SK-N-SH treated with all-trans-retinoic acid at 6 μM for 48 hours (cell line): ENCODE data around the gene FAM124A.

Source experiments
- ATAC-seq: fragments of 200-7000 bp; cut with Tn5 transposase; 3 replicates; pipeline ENCODE4 v1.9.1; 2020; ENCODE audit warnings: mild to moderate bottlenecking, moderate library complexity
- ARNTL ChIP-seq: fragments of 450-650 bp; formaldehyde crosslinking; IDR thresholded peaks from 2 replicates; pipeline ENCODE4 v1.5.0; 2020; ENCODE audit warnings: low read depth, mild to moderate bottlenecking, moderate library complexity, borderline replicate concordance
- BACH2 ChIP-seq: fragments of 250-450 bp; sonication (Bioruptor Pico); IDR thresholded peaks from 2 replicates; pipeline ENCODE4 v1.9.0; 2021; ENCODE audit warnings: mild to moderate bottlenecking, borderline replicate concordance
- CSDC2 ChIP-seq: fragments of 250-450 bp; sonication (Bioruptor Pico); IDR thresholded peaks from 2 replicates; pipeline ENCODE4 v1.5.0; 2020; ENCODE audit warnings: mild to moderate bottlenecking, moderate library complexity
- GLIS3 ChIP-seq: fragments of 250-450 bp; sonication (Bioruptor Pico); IDR thresholded peaks from 2 replicates; pipeline ENCODE4 v1.5.0; 2020; ENCODE audit warnings: mild to moderate bottlenecking, moderate library complexity
- ISL1 ChIP-seq: fragments of 250-450 bp; sonication (Bioruptor Pico); IDR thresholded peaks from 2 replicates; pipeline ENCODE4 v2.1.2; 2022; ENCODE audit warnings: mild to moderate bottlenecking, moderate library complexity
- OSR1 ChIP-seq: fragments of 250-450 bp; sonication (Bioruptor Pico); IDR thresholded peaks from 2 replicates; pipeline ENCODE4 v1.8.0; 2022; ENCODE audit warnings: moderate library complexity, mild to moderate bottlenecking, inconsistent platforms
- PPARA ChIP-seq: fragments of 250-450 bp; sonication (Bioruptor Pico); IDR thresholded peaks from 2 replicates; pipeline ENCODE4 v1.5.0; 2020; ENCODE audit warnings: mild to moderate bottlenecking, borderline replicate concordance
- RARB ChIP-seq: fragments of 250-450 bp; sonication (Bioruptor Pico); IDR thresholded peaks from 2 replicates; pipeline ENCODE4 v1.8.0; 2021; ENCODE audit warnings: mild to moderate bottlenecking, moderate library complexity
- SNAI2 ChIP-seq: fragments of 250-450 bp; sonication (Bioruptor Pico); IDR thresholded peaks from 2 replicates; pipeline ENCODE4 v1.5.0; 2020; ENCODE audit warnings: mild to moderate bottlenecking, moderate library complexity
- TCF4 ChIP-seq: fragments of 250-450 bp; sonication (Bioruptor Pico); IDR thresholded peaks from 2 replicates; pipeline ENCODE4 v1.8.0; 2021; ENCODE audit warnings: mild to moderate bottlenecking, moderate library complexity, borderline replicate concordance
- TOX ChIP-seq: fragments of 250-450 bp; sonication (Bioruptor Pico); IDR thresholded peaks from 2 replicates; pipeline ENCODE4 v1.8.0; 2021; ENCODE audit warnings: mild to moderate bottlenecking, moderate library complexity, borderline replicate concordance
- ZFP3 ChIP-seq: fragments of 250-450 bp; sonication (Bioruptor Pico); IDR thresholded peaks from 2 replicates; pipeline ENCODE4 v1.5.0; 2020; ENCODE audit warnings: mild to moderate bottlenecking, moderate library complexity
- ZFP30 ChIP-seq: fragments of 450-650 bp; formaldehyde crosslinking; IDR thresholded peaks from 2 replicates; pipeline ENCODE4 v1.5.0; 2022; ENCODE audit warnings: mild to moderate bottlenecking, moderate library complexity
- ZNF565 ChIP-seq: fragments of 450-650 bp; formaldehyde crosslinking; conservative IDR thresholded peaks from 2 replicates; pipeline ENCODE4 v1.5.0; 2020; ENCODE audit warnings: low read depth, mild to moderate bottlenecking, moderate library complexity
- ZNF70 ChIP-seq: fragments of 450-650 bp; formaldehyde crosslinking; IDR thresholded peaks from 2 replicates; pipeline ENCODE4 v1.5.0; 2020; ENCODE audit warnings: mild to moderate bottlenecking, moderate library complexity
- ZNF8 ChIP-seq: fragments of 450-650 bp; formaldehyde crosslinking; IDR thresholded peaks from 2 replicates; pipeline ENCODE4 v1.5.0; 2020; ENCODE audit warnings: mild to moderate bottlenecking, moderate library complexity
- TF ChIP-seq, protein P1 (sequence below): fragments of 250-450 bp; sonication (Bioruptor Pico); IDR thresholded peaks from 2 replicates; pipeline ENCODE4 v1.5.1; 2020; ENCODE audit warnings: low read depth, mild to moderate bottlenecking, moderate library complexity
- TF ChIP-seq, protein P2 (sequence below): fragments of 250-450 bp; sonication (Bioruptor Pico); IDR thresholded peaks from 2 replicates; pipeline ENCODE4 v1.8.0; 2021; ENCODE audit warnings: low read depth, mild to moderate bottlenecking, moderate library complexity, borderline replicate concordance
- TF ChIP-seq, protein P3 (sequence below): fragments of 250-450 bp; sonication (Bioruptor Pico); IDR thresholded peaks from 2 replicates; pipeline ENCODE4 v1.5.0; 2020; ENCODE audit warnings: mild to moderate bottlenecking, moderate library complexity
- TF ChIP-seq, protein P4 (sequence below): fragments of 250-450 bp; sonication (Bioruptor Pico); IDR thresholded peaks from 2 replicates; pipeline ENCODE4 v1.5.1; 2021; ENCODE audit warnings: mild to moderate bottlenecking, moderate library complexity

Gene FAM124A

GRCh38 chr13:51222037-51222685 is at the start of gene FAM124A:
FAM124A (plus strand) TSS chr13:51222398; CDS start chr13:51222502, 104 bp downstream.
- ATAC-seq: peak; percentile 87
- TF ChIP-seq, protein P1, sequence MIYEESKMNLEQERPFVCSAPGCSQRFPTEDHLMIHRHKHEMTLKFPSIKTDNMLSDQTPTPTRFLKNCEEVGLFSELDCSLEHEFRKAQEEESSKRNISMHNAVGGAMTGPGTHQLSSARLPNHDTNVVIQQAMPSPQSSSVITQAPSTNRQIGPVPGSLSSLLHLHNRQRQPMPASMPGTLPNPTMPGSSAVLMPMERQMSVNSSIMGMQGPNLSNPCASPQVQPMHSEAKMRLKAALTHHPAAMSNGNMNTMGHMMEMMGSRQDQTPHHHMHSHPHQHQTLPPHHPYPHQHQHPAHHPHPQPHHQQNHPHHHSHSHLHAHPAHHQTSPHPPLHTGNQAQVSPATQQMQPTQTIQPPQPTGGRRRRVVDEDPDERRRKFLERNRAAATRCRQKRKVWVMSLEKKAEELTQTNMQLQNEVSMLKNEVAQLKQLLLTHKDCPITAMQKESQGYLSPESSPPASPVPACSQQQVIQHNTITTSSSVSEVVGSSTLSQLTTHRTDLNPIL (CRISPR knock-in tag): no peak
- TF ChIP-seq, protein P2, sequence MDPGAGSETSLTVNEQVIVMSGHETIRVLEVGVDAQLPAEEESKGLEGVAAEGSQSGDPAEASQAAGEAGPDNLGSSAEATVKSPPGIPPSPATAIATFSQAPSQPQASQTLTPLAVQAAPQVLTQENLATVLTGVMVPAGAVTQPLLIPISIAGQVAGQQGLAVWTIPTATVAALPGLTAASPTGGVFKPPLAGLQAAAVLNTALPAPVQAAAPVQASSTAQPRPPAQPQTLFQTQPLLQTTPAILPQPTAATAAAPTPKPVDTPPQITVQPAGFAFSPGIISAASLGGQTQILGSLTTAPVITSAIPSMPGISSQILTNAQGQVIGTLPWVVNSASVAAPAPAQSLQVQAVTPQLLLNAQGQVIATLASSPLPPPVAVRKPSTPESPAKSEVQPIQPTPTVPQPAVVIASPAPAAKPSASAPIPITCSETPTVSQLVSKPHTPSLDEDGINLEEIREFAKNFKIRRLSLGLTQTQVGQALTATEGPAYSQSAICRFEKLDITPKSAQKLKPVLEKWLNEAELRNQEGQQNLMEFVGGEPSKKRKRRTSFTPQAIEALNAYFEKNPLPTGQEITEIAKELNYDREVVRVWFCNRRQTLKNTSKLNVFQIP (CRISPR knock-in tag): no peak

GRCh38 chr13:51175021-51175420 is 47.2 kb upstream of the FAM124A start:
- no peak for TF ChIP-seq ARNTL
- TF ChIP-seq, protein P2 (CRISPR knock-in tag): no peak
- TF ChIP-seq ZNF70: no peak
- no peak for TF ChIP-seq SNAI2 (CRISPR knock-in tag)
- no peak for TF ChIP-seq RARB (CRISPR knock-in tag)
- TF ChIP-seq ZNF8 (CRISPR knock-in tag): no peak
- no peak for ATAC-seq

DNA sequence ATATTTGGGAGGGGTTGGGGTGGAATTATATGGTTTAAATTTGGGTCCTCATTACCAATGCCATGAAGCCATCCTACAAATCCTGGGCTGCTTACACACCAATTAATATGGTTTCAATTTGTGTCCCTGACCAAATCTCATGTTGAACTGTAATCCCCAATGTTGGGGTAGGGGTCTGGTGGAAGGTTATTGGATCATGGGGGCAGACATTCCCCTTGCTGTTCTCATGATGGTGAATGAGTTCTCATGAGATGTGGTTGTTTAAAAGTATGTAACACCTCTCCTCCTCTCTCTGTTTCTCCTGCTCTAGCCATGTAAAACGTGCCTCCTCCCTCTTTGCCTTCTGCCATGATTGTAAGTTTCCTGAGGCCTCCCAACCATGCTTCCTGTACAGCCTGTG is 46.6 kb upstream of the FAM124A start:
- TF ChIP-seq GLIS3 (CRISPR knock-in tag): no peak
- TF ChIP-seq TOX (CRISPR knock-in tag): no peak
- TF ChIP-seq TCF4: no peak
- TF ChIP-seq CSDC2 (CRISPR knock-in tag): no peak
- no peak for TF ChIP-seq PPARA (CRISPR knock-in tag)
- TF ChIP-seq BACH2 (CRISPR knock-in tag): no peak
- TF ChIP-seq ZFP30 (CRISPR knock-in tag): no peak
- TF ChIP-seq ARNTL: no peak
- no peak for TF ChIP-seq OSR1 (CRISPR knock-in tag)
- TF ChIP-seq, protein P2 (CRISPR knock-in tag): no peak
- no peak for TF ChIP-seq ZFP3 (CRISPR knock-in tag)
- no peak for TF ChIP-seq ZNF8 (CRISPR knock-in tag)
- TF ChIP-seq, protein P3, sequence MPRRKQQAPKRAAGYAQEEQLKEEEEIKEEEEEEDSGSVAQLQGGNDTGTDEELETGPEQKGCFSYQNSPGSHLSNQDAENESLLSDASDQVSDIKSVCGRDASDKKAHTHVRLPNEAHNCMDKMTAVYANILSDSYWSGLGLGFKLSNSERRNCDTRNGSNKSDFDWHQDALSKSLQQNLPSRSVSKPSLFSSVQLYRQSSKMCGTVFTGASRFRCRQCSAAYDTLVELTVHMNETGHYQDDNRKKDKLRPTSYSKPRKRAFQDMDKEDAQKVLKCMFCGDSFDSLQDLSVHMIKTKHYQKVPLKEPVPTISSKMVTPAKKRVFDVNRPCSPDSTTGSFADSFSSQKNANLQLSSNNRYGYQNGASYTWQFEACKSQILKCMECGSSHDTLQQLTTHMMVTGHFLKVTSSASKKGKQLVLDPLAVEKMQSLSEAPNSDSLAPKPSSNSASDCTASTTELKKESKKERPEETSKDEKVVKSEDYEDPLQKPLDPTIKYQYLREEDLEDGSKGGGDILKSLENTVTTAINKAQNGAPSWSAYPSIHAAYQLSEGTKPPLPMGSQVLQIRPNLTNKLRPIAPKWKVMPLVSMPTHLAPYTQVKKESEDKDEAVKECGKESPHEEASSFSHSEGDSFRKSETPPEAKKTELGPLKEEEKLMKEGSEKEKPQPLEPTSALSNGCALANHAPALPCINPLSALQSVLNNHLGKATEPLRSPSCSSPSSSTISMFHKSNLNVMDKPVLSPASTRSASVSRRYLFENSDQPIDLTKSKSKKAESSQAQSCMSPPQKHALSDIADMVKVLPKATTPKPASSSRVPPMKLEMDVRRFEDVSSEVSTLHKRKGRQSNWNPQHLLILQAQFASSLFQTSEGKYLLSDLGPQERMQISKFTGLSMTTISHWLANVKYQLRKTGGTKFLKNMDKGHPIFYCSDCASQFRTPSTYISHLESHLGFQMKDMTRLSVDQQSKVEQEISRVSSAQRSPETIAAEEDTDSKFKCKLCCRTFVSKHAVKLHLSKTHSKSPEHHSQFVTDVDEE (CRISPR knock-in tag): no peak
- TF ChIP-seq, protein P4, sequence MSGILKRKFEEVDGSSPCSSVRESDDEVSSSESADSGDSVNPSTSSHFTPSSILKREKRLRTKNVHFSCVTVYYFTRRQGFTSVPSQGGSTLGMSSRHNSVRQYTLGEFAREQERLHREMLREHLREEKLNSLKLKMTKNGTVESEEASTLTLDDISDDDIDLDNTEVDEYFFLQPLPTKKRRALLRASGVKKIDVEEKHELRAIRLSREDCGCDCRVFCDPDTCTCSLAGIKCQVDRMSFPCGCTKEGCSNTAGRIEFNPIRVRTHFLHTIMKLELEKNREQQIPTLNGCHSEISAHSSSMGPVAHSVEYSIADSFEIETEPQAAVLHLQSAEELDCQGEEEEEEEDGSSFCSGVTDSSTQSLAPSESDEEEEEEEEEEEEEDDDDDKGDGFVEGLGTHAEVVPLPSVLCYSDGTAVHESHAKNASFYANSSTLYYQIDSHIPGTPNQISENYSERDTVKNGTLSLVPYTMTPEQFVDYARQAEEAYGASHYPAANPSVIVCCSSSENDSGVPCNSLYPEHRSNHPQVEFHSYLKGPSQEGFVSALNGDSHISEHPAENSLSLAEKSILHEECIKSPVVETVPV (CRISPR knock-in tag): no peak
- TF ChIP-seq, protein P1 (CRISPR knock-in tag): no peak
- TF ChIP-seq ZNF565 (CRISPR knock-in tag): no peak
- no peak for TF ChIP-seq SNAI2 (CRISPR knock-in tag)
- no peak for TF ChIP-seq ZNF70
- TF ChIP-seq ISL1 (CRISPR knock-in tag): no peak
- no peak for ATAC-seq
